Measurements from ENCODE around the gene ZFY.

DNA sequence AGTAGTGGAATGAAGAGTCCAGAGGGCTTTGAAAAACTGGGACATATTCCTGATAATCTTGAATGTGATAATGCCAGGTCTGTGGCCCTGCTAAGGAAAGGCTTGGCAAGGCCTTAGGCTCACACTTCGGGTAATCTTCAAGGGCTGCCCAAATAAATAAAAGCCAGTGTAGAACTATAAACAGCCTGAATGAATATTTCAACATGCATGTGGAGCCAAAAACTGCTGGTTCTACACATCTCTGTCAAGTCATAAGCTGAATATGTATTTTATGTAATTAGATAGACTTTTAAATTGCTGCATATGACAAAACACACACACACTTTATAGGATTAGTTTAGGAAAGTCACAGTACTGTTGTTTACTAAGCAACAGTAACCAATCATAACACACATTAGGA is 30.4 kb downstream of the ZFY start:
- TF ChIP-seq CTCF (IDR thresholded peaks at IDR 0.05) (no peak), EP300 (IDR thresholded peaks at IDR 0.05) (no peak), POLR2A (IDR thresholded peaks at IDR 0.05) (no peak)
